A673 (cell line): Measurements from ENCODE around the gene SLC38A9. TPM values are rescaled to one million over a fixed set of nuclear protein-coding genes. Genes with fewer than 3 reads are reported as not detected.

Source experiments
- BruUV-seq: library from RNA; stranded (reverse); fragments of 400-500 nt; replicated peaks from 2 replicates; lab custom pipeline; 2021; lab: Mats Ljungman, UMichigan
- CTCF ChIA-PET: fragments of 300-600 bp; sonication (Branson Sonifier 250); formaldehyde crosslinking; loops from one replicate; lab custom pipeline; 2022; ENCODE audit warnings: antibody characterized with exemption; lab: Charles Lee
- POLR2A ChIA-PET: fragments of 300-600 bp; sonication (Branson Sonifier 250); formaldehyde crosslinking; loops from one replicate; lab custom pipeline; 2022; ENCODE audit warnings: antibody characterized with exemption; ENCODE audit not compliant: low non-redundant PET; lab: Charles Lee
- DNase-seq: peaks from one replicate; pipeline ENCODE4 v3.0.0-alpha.2; 2015; ENCODE audit warnings: low spot score
- H3K27ac ChIP-seq: fragments of 200-600 bp; sonication (generic); 2 replicates; pipeline ENCODE4 v1.5.1; 2016; ENCODE audit warnings: mixed run types, low read depth, mild to moderate bottlenecking, mixed read lengths, antibody characterized with exemption, low read length; ENCODE audit not compliant: poor library complexity, severe bottlenecking
- H3K27me3 ChIP-seq: fragments of 200-600 bp; sonication (generic); replicated peaks from 2 replicates; pipeline ENCODE4 v1.6.1; 2017; ENCODE audit warnings: mixed run types, low read depth, mild to moderate bottlenecking, mixed read lengths, antibody characterized with exemption, low read length; ENCODE audit not compliant: insufficient read depth, poor library complexity
- H3K36me3 ChIP-seq: fragments of 200-600 bp; sonication (generic); 2 replicates; pipeline ENCODE4 v1.6.1; 2016; ENCODE audit warnings: mixed run types, mild to moderate bottlenecking, mixed read lengths, antibody characterized with exemption, low read length; ENCODE audit not compliant: insufficient read depth, poor library complexity, severe bottlenecking
- H3K4me1 ChIP-seq: fragments of 200-600 bp; sonication (generic); 2 replicates; pipeline ENCODE4 v1.6.1; 2017; ENCODE audit warnings: mixed run types, mild to moderate bottlenecking, mixed read lengths, antibody characterized with exemption, low read length; ENCODE audit not compliant: insufficient read depth, poor library complexity, severe bottlenecking
- H3K4me3 ChIP-seq: fragments of 200-600 bp; sonication (generic); 2 replicates; pipeline ENCODE4 v1.5.1; 2016; ENCODE audit warnings: low read depth, mixed run types, mild to moderate bottlenecking, mixed read lengths, low read length; ENCODE audit not compliant: poor library complexity, severe bottlenecking
- H3K9me3 ChIP-seq: fragments of 200-600 bp; sonication (generic); 2 replicates; pipeline ENCODE4 v1.6.1; 2016; ENCODE audit warnings: mixed run types, low read depth, mild to moderate bottlenecking, mixed read lengths, antibody characterized with exemption, low read length; ENCODE audit not compliant: poor library complexity, severe bottlenecking
- EZH2 ChIP-seq: fragments of 200-600 bp; sonication (generic); IDR thresholded peaks from 2 replicates; pipeline ENCODE4 v1.6.1; 2017; ENCODE audit warnings: borderline replicate concordance, low read depth, mild to moderate bottlenecking, mixed read lengths, antibody characterized with exemption, low read length; ENCODE audit not compliant: poor library complexity, severe bottlenecking
- intact Hi-C: fragments of 100-400 bp; cut with micrococcal nuclease; formaldehyde crosslinking; loops from one replicate; pipeline ENCODE4 v1.10.0; 2022; ENCODE audit not compliant: unreplicated experiment
- total RNA-seq: library from RNA; stranded (reverse); gene quantifications from 2 replicates; pipeline ENCODE4 v1.2.3, GENCODE V29; 2021
- TF ChIP-seq, protein P1 (sequence below): fragments of 300-800, 200-600 bp; sonication (generic); conservative IDR thresholded peaks from 2 replicates; pipeline ENCODE4 v1.5.1; 2017; ENCODE audit warnings: low read depth, mild to moderate bottlenecking, antibody characterized with exemption, low read length, moderate library complexity, mixed read lengths

Gene SLC38A9
- total RNA-seq, 1 experiment from 2014 or later: 22.1 TPM

DNA sequence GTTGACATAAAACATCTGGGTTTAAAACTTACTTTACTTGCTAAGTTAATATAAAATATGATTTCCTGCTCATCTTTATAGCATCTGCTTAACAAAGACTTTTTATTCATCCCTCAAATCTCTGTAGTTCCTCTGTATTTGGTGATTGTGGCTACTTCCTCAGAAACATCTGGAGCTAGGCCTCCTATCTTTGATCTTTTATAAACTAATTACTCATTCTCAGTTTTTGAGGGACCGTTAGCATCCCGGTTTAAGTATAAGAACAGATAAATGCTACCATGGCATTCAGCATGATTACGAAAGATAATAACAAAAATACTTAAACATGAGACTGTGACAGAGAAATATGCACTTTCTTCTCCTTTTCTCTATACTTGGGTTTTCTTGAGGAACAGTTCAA, 85.3 kb downstream of the SLC38A9 start:
- Histone ChIP-seq H3K4me1 (peaks cover 26% of the 10 kb centered on the region), H3K36me3 (no peaks in the 10 kb centered on the region), H3K27ac (peak overlapping the region; percentile 48), H3K4me3 (no peak overlapping the region), H3K9me3 (no peaks in the 10 kb centered on the region), H3K27me3 (no peaks in the 10 kb centered on the region)
- ChIA-PET CTCF (no interaction called here), POLR2A (no interaction called here)
- BruUV-seq: no TSS peak
- TF ChIP-seq, protein P1, sequence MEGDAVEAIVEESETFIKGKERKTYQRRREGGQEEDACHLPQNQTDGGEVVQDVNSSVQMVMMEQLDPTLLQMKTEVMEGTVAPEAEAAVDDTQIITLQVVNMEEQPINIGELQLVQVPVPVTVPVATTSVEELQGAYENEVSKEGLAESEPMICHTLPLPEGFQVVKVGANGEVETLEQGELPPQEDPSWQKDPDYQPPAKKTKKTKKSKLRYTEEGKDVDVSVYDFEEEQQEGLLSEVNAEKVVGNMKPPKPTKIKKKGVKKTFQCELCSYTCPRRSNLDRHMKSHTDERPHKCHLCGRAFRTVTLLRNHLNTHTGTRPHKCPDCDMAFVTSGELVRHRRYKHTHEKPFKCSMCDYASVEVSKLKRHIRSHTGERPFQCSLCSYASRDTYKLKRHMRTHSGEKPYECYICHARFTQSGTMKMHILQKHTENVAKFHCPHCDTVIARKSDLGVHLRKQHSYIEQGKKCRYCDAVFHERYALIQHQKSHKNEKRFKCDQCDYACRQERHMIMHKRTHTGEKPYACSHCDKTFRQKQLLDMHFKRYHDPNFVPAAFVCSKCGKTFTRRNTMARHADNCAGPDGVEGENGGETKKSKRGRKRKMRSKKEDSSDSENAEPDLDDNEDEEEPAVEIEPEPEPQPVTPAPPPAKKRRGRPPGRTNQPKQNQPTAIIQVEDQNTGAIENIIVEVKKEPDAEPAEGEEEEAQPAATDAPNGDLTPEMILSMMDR: no peak
- TF ChIP-seq EZH2: no peak
- intact Hi-C loops: no loop called here
- DNase-seq: peak; percentile 56

DNA sequence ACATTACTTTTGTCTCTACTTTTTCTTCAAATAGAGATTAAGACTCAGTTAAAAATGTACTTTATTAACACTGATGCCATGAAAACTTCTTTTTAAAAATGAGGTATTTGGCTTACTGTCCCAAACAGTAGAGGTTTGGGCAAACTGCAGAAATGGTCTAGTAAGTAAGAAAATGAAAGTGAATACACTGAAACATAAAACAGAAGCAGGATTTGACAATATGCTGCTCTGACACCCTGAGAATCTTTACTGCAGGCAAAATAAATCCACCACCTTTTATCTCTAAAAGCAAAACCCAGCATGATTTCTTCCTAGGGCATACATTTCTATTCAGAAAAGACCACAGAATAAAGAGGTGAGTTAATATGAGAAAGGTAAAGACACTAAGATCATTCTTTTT, 86.2 kb downstream of the SLC38A9 start:
- Histone ChIP-seq H3K9me3 (no peaks in the 10 kb centered on the region), H3K4me3 (no peak overlapping the region), H3K27me3 (no peaks in the 10 kb centered on the region), H3K36me3 (no peaks in the 10 kb centered on the region), H3K4me1 (peaks cover 26% of the 10 kb centered on the region), H3K27ac (peak overlapping the region; percentile 19)
- BruUV-seq: no TSS peak
- TF ChIP-seq EZH2: no peak
- TF ChIP-seq, protein P1: no peak
- ChIA-PET POLR2A (no interaction called here), CTCF (no interaction called here)
- DNase-seq: no peak
- intact Hi-C loops: no loop called here

GRCh38 chr5:55625589-55625909, 86.6 kb downstream of the SLC38A9 start:
- no peak overlapping the region for H3K4me3 ChIP-seq
- POLR2A ChIA-PET: no interaction called here
- peak overlapping the region; percentile 19 for H3K27ac ChIP-seq
- no peaks in the 10 kb centered on the region for H3K9me3 ChIP-seq
- intact Hi-C loops: no loop called here
- no peaks in the 10 kb centered on the region for H3K27me3 ChIP-seq
- CTCF ChIA-PET: no interaction called here
- TF ChIP-seq EZH2: no peak
- TF ChIP-seq, protein P1: no peak
- DNase-seq: no peak
- H3K36me3 ChIP-seq: no peaks in the 10 kb centered on the region
- BruUV-seq: no TSS peak
- peaks cover 26% of the 10 kb centered on the region for H3K4me1 ChIP-seq
